Measurements from ENCODE around the gene LIMS1.
"Not testable (repeated sequence)": the region's sequence is repeated elsewhere in the genome, so short reads cannot be mapped to it uniquely, and the experiment has no call there.

The LIMS1 gene

GRCh38 chr2:108533832-108534583 is at the start of gene LIMS1:
Gene LIMS1 (plus strand): TSS chr2:108534470. CDS start chr2:108534563, 93 bp downstream.
- Mint-ChIP-seq H3K27me3 (no peaks in the 10 kb centered on the region), H3K27ac (peak within 1 kb of the TSS; percentile 91), H3K4me1 (peaks cover 51% of the 10 kb centered on the region), H3K4me3 (peak within 1 kb of the TSS; percentile 93), H3K36me3 (peaks cover 4% of the 10 kb centered on the region), H3K9me3 (no peaks in the 10 kb centered on the region)
- DNase-seq: peak; percentile 91
- CTCF ChIA-PET: no interaction called here

- Mint-ChIP-seq H3K9me3 (no peaks in the 10 kb centered on the region), H3K36me3 (peaks cover 41% of the 10 kb centered on the region), H3K4me3 (no peak overlapping the region), H3K27me3 (no peaks in the 10 kb centered on the region), H3K4me1 (no peaks in the 10 kb centered on the region), H3K27ac (no peak overlapping the region)
- CTCF ChIA-PET: no interaction called here
- no peak for DNase-seq
Observed at GRCh38 chr2:108485253-108485652, 49.0 kb upstream of the LIMS1 start.

- H3K4me3 Mint-ChIP-seq: no peak overlapping the region
- H3K27ac Mint-ChIP-seq: no peak overlapping the region
- H3K9me3 Mint-ChIP-seq: no peaks in the 10 kb centered on the region
- no peak for DNase-seq
- H3K36me3 Mint-ChIP-seq: peaks cover 42% of the 10 kb centered on the region
- H3K4me1 Mint-ChIP-seq: peaks cover 4% of the 10 kb centered on the region
- H3K27me3 Mint-ChIP-seq: no peaks in the 10 kb centered on the region
- CTCF ChIA-PET: no interaction called here
Observed at GRCh38 chr2:108490506-108491122, 43.7 kb upstream of the LIMS1 start.

GRCh38 chr2:108491848-108492247 is 42.4 kb upstream of the LIMS1 start:
- Mint-ChIP-seq H3K36me3 (peaks cover 42% of the 10 kb centered on the region), H3K27me3 (no peaks in the 10 kb centered on the region), H3K4me1 (peaks cover 4% of the 10 kb centered on the region), H3K4me3 (no peak overlapping the region), H3K27ac (no peak overlapping the region), H3K9me3 (no peaks in the 10 kb centered on the region)
- no peak for DNase-seq
- CTCF ChIA-PET: no interaction called here

GRCh38 chr2:108492364-108492763 is 41.9 kb upstream of the LIMS1 start:
- Mint-ChIP-seq H3K36me3 (peaks cover 46% of the 10 kb centered on the region), H3K4me1 (peaks cover 4% of the 10 kb centered on the region), H3K9me3 (no peaks in the 10 kb centered on the region), H3K4me3 (no peak overlapping the region), H3K27me3 (no peaks in the 10 kb centered on the region), H3K27ac (no peak overlapping the region)
- CTCF ChIA-PET: no interaction called here
- DNase-seq: no peak

GRCh38 chr2:108496167-108496566 is 38.1 kb upstream of the LIMS1 start:
- H3K4me3 Mint-ChIP-seq, DNase-seq, H3K4me1 Mint-ChIP-seq, H3K9me3 Mint-ChIP-seq, H3K27ac Mint-ChIP-seq, CTCF ChIA-PET, H3K27me3 Mint-ChIP-seq: not testable (repeated sequence)
- peaks cover 45% of the 10 kb centered on the region for H3K36me3 Mint-ChIP-seq

- H3K27ac Mint-ChIP-seq, H3K4me3 Mint-ChIP-seq, CTCF ChIA-PET, H3K9me3 Mint-ChIP-seq, H3K27me3 Mint-ChIP-seq, H3K4me1 Mint-ChIP-seq, DNase-seq: not testable (repeated sequence)
- H3K36me3 Mint-ChIP-seq: peaks cover 27% of the 10 kb centered on the region
Observed at GRCh38 chr2:108507620-108508019, 26.6 kb upstream of the LIMS1 start.

- H3K27me3 Mint-ChIP-seq, H3K9me3 Mint-ChIP-seq, H3K36me3 Mint-ChIP-seq, H3K4me3 Mint-ChIP-seq, DNase-seq, H3K27ac Mint-ChIP-seq, CTCF ChIA-PET, H3K4me1 Mint-ChIP-seq: not testable (repeated sequence)
Observed at GRCh38 chr2:108512431-108512830, 21.8 kb upstream of the LIMS1 start.

GRCh38 chr2:108514478-108514877 is 19.8 kb upstream of the LIMS1 start:
- H3K36me3 Mint-ChIP-seq, H3K4me3 Mint-ChIP-seq, H3K9me3 Mint-ChIP-seq, H3K27me3 Mint-ChIP-seq, DNase-seq, H3K4me1 Mint-ChIP-seq, H3K27ac Mint-ChIP-seq, CTCF ChIA-PET: not testable (repeated sequence)

GRCh38 chr2:108524688-108525087 is 9.6 kb upstream of the LIMS1 start:
- H3K36me3 Mint-ChIP-seq, H3K4me3 Mint-ChIP-seq, DNase-seq, CTCF ChIA-PET, H3K4me1 Mint-ChIP-seq, H3K9me3 Mint-ChIP-seq, H3K27ac Mint-ChIP-seq: not testable (repeated sequence)
- H3K27me3 Mint-ChIP-seq: peaks cover 17% of the 10 kb centered on the region

GRCh38 chr2:108525258-108525657 is 9.0 kb upstream of the LIMS1 start:
- H3K36me3 Mint-ChIP-seq, H3K4me3 Mint-ChIP-seq, H3K4me1 Mint-ChIP-seq, H3K27ac Mint-ChIP-seq, CTCF ChIA-PET, H3K9me3 Mint-ChIP-seq, DNase-seq: not testable (repeated sequence)
- H3K27me3 Mint-ChIP-seq: peaks cover 17% of the 10 kb centered on the region

- no peaks in the 10 kb centered on the region for H3K27me3 Mint-ChIP-seq
- H3K4me3 Mint-ChIP-seq: no peak overlapping the region
- peaks cover 36% of the 10 kb centered on the region for H3K4me1 Mint-ChIP-seq
- CTCF ChIA-PET: no interaction called here
- no peaks in the 10 kb centered on the region for H3K9me3 Mint-ChIP-seq
- H3K36me3 Mint-ChIP-seq: peaks cover 4% of the 10 kb centered on the region
- no peak overlapping the region for H3K27ac Mint-ChIP-seq
- no peak for DNase-seq
Observed at GRCh38 chr2:108531674-108532055, 2.6 kb upstream of the LIMS1 start.

- H3K4me3 Mint-ChIP-seq: peak overlapping the region; percentile 93
- no peaks in the 10 kb centered on the region for H3K9me3 Mint-ChIP-seq
- H3K36me3 Mint-ChIP-seq: peaks cover 5% of the 10 kb centered on the region
- DNase-seq: peak; percentile 56
- CTCF ChIA-PET: interaction anchor here (1.2 to 1.8 kb wide), 2 partner anchors 49 to 102 kb away, joined by 6 to 7 read pairs; no protein-coding TSS in a partner anchor
- H3K27ac Mint-ChIP-seq: peak overlapping the region; percentile 89
- H3K27me3 Mint-ChIP-seq: no peaks in the 10 kb centered on the region
- peaks cover 51% of the 10 kb centered on the region for H3K4me1 Mint-ChIP-seq
Observed at GRCh38 chr2:108534584-108535356, 500 bp downstream of the LIMS1 start.

GRCh38 chr2:108535357-108535631 is 1.0 kb downstream of the LIMS1 start:
- H3K9me3 Mint-ChIP-seq: no peaks in the 10 kb centered on the region
- H3K27ac Mint-ChIP-seq: no peak overlapping the region
- CTCF ChIA-PET: interaction anchor here (0.9 to 1.8 kb wide), 3 partner anchors 31 to 102 kb away, joined by 3 to 7 read pairs (median 6); no protein-coding TSS in a partner anchor
- DNase-seq: no peak
- H3K4me3 Mint-ChIP-seq: peak overlapping the region; percentile 93
- H3K4me1 Mint-ChIP-seq: peaks cover 51% of the 10 kb centered on the region
- peaks cover 5% of the 10 kb centered on the region for H3K36me3 Mint-ChIP-seq
- H3K27me3 Mint-ChIP-seq: no peaks in the 10 kb centered on the region
